Activated naive CD8-positive, alpha-beta T cell treated with anti-CD3 and anti-CD28 coated beads, Interleukin-2, amount 10 ng/mL, durations not matched to agents 7 days and 5 days (primary cell): ENCODE data around the gene GPR141. TPM values are rescaled to one million over a fixed set of nuclear protein-coding genes. Genes with fewer than 3 reads are reported as not detected.

ENCODE experiments used
- ATAC-seq: fragments of 150-1000 bp; cut with Tn5 transposase; one replicate; pipeline ENCODE4 v1.10.0; 2021; ENCODE audit warnings: low read depth, moderate library complexity
- POLR2A ChIA-PET: fragments of 350-600 bp; sonication (Branson Sonifier 250); formaldehyde crosslinking; loops from one replicate; lab custom pipeline; 2021; ENCODE audit warnings: antibody characterized with exemption; lab: Charles Lee
- DNase-seq: peaks from one replicate; pipeline ENCODE4 v3.0.0; 2021
- H3K27ac Mint-ChIP-seq: one replicate; pipeline ENCODE4 v1.8.0; 2022; ENCODE audit warnings: mild to moderate bottlenecking, mixed read lengths
- H3K27me3 Mint-ChIP-seq: one replicate; pipeline ENCODE4 v1.8.0; 2022; ENCODE audit warnings: mild to moderate bottlenecking, moderate library complexity, mixed read lengths
- H3K36me3 Mint-ChIP-seq: one replicate; pipeline ENCODE4 v1.8.0; 2021; ENCODE audit warnings: mild to moderate bottlenecking, mixed read lengths
- H3K4me1 Mint-ChIP-seq: one replicate; pipeline ENCODE4 v1.8.0; 2021; ENCODE audit warnings: mixed read lengths
- H3K4me3 Mint-ChIP-seq: one replicate; pipeline ENCODE4 v1.8.0; 2022; ENCODE audit warnings: mild to moderate bottlenecking, moderate library complexity, mixed read lengths
- H3K9me3 Mint-ChIP-seq: one replicate; pipeline ENCODE4 v1.8.0; 2021; ENCODE audit warnings: mixed read lengths
- total RNA-seq, 2 experiments: library from RNA; stranded (reverse); gene quantifications; one replicate each; pipeline ENCODE4 v1.2.3, GENCODE V29; 2021

The GPR141 gene
- total RNA-seq, 2 experiments from 2014 or later: not detected

GRCh38 chr7:37729181-37729580, 45.6 kb downstream of the GPR141 start:
- POLR2A ChIA-PET: no interaction called here
- DNase-seq (no peak), ATAC-seq (no peak)
- no peak overlapping the region for H3K4me3 Mint-ChIP-seq
- no peak overlapping the region for H3K27ac Mint-ChIP-seq
- peaks cover 11% of the 10 kb centered on the region for H3K4me1 Mint-ChIP-seq
- H3K27me3 Mint-ChIP-seq: peaks cover 8% of the 10 kb centered on the region
- H3K9me3 Mint-ChIP-seq: no peaks in the 10 kb centered on the region
- H3K36me3 Mint-ChIP-seq: no peaks in the 10 kb centered on the region

- no peaks in the 10 kb centered on the region for H3K36me3 Mint-ChIP-seq
- no peak overlapping the region for H3K27ac Mint-ChIP-seq
- H3K9me3 Mint-ChIP-seq: no peaks in the 10 kb centered on the region
- POLR2A ChIA-PET: no interaction called here
- DNase-seq (no peak), ATAC-seq (no peak)
- peaks cover 16% of the 10 kb centered on the region for H3K27me3 Mint-ChIP-seq
- H3K4me3 Mint-ChIP-seq: no peak overlapping the region
- peaks cover 9% of the 10 kb centered on the region for H3K4me1 Mint-ChIP-seq
Measured at GRCh38 chr7:37730501-37730900, 46.9 kb downstream of the GPR141 start.

DNA sequence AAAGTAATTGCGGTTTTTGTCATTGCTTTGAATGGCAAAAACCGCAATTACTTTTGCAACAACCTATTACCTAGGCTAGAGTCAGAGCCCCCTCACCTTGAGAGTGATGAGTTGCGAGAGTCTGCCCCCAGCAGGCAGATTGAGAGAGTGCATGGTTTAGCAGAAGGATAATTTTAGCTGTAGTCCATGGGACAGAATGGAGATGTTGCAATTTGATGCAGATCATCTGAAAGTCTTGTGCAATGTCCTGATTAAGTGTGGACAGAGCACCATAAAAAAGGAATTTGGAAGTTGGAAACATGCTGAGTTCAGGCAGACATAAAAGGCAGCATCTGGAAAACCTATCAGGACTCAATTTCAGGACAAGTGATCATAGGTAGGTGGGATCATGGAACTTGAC, 48.7 kb downstream of the GPR141 start:
- H3K27me3 Mint-ChIP-seq: peaks cover 19% of the 10 kb centered on the region
- DNase-seq (no peak), ATAC-seq (no peak)
- H3K4me3 Mint-ChIP-seq: no peak overlapping the region
- H3K27ac Mint-ChIP-seq: no peak overlapping the region
- H3K36me3 Mint-ChIP-seq: no peaks in the 10 kb centered on the region
- H3K4me1 Mint-ChIP-seq: peaks cover 4% of the 10 kb centered on the region
- H3K9me3 Mint-ChIP-seq: no peaks in the 10 kb centered on the region
- POLR2A ChIA-PET: interaction anchor here (0.7 kb wide), 1 partner anchor 291 kb away, joined by 4 read pairs; no protein-coding TSS in a partner anchor

DNA sequence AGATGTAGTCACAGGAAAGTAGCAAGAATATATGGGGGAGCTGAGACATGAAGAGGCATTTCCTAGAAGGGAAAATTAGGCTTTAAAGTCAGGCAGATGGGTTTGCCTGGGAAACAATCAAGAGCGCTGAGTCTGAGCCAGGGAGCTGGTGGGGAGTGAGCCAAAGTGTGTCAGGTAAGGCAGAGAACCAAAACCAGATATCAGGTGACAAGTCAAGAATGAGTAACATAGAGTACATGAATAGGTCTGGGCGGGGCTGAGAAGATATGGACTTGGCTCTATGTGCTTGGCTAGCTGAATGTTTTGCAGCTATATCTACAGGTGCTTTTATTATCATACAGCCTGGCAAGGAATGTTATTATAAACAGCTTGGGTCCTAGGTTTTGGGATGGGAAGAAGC, 49.3 kb downstream of the GPR141 start:
- Mint-ChIP-seq H3K27ac (no peak overlapping the region), H3K9me3 (no peaks in the 10 kb centered on the region), H3K36me3 (no peaks in the 10 kb centered on the region), H3K4me1 (peaks cover 4% of the 10 kb centered on the region), H3K4me3 (no peak overlapping the region), H3K27me3 (peaks cover 16% of the 10 kb centered on the region)
- DNase-seq: no peak
- POLR2A ChIA-PET: no interaction called here
- no peak for ATAC-seq

DNA sequence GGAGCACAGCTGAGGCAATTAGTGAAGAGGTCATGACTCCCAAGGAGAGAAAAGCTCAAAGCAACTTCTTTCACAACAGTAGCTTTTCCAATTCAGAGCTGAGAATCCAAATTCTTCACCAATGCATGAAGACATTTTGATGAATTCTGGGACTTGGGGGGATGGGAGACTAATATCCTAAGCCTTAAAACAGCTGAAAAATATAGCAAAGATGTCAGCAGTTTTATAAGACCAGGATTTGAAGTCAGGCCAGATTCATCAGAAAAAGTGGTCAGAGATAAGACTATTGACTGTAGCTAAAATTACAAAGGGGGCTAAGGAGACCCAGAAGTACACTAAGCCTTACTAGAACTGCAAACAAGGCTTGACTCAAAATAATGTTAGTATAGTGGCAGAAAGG, 51.6 kb downstream of the GPR141 start:
- Mint-ChIP-seq H3K4me3 (no peak overlapping the region), H3K27ac (no peak overlapping the region)

DNA sequence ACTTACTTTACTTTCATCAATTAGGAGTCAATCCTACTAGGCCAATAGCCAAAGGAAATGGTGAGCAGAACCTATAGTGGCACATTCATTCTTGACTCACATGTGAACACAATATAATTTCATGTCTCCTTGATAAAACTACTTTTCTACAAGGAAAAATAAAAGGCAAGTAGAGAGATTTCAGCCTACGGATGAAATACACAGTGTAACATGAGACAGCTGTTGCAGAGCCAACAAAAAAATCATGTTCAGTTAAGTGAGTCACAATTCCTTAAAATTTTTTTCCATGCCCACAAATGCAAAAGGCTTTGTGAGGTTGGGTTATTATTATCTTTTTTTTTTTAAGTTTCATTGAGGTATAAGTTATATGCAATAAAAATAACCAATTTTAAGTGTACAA, 54.8 kb downstream of the GPR141 start:
- H3K4me3 Mint-ChIP-seq: no peak overlapping the region
- peaks cover 11% of the 10 kb centered on the region for H3K27me3 Mint-ChIP-seq
- POLR2A ChIA-PET: no interaction called here
- no peaks in the 10 kb centered on the region for H3K9me3 Mint-ChIP-seq
- H3K4me1 Mint-ChIP-seq: no peaks in the 10 kb centered on the region
- no peaks in the 10 kb centered on the region for H3K36me3 Mint-ChIP-seq
- no peak overlapping the region for H3K27ac Mint-ChIP-seq
- ATAC-seq (no peak), DNase-seq (no peak)

More for the DNA sequence above, 51.6 kb downstream of the GPR141 start:
- no peaks in the 10 kb centered on the region for H3K36me3 Mint-ChIP-seq
- POLR2A ChIA-PET: no interaction called here
- DNase-seq: no peak
- H3K9me3 Mint-ChIP-seq: no peaks in the 10 kb centered on the region
- H3K4me1 Mint-ChIP-seq: peaks cover 3% of the 10 kb centered on the region
- no peak for ATAC-seq
- peaks cover 14% of the 10 kb centered on the region for H3K27me3 Mint-ChIP-seq

DNA sequence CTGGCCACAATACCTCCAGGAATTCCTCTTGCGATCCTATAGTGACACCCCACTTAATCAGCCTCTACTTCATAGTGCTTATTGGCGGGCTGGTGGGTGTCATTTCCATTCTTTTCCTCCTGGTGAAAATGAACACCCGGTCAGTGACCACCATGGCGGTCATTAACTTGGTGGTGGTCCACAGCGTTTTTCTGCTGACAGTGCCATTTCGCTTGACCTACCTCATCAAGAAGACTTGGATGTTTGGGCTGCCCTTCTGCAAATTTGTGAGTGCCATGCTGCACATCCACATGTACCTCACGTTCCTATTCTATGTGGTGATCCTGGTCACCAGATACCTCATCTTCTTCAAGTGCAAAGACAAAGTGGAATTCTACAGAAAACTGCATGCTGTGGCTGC, 56.8 kb downstream of the GPR141 start:
- H3K4me1 Mint-ChIP-seq: no peaks in the 10 kb centered on the region
- no peak for DNase-seq
- no peak for ATAC-seq
- no peak overlapping the region for H3K4me3 Mint-ChIP-seq
- H3K27me3 Mint-ChIP-seq: peaks cover 6% of the 10 kb centered on the region
- H3K27ac Mint-ChIP-seq: no peak overlapping the region
- POLR2A ChIA-PET: no interaction called here
- no peaks in the 10 kb centered on the region for H3K36me3 Mint-ChIP-seq
- H3K9me3 Mint-ChIP-seq: no peaks in the 10 kb centered on the region

GRCh38 chr7:37741776-37742175, 58.2 kb downstream of the GPR141 start:
- H3K4me1 Mint-ChIP-seq: no peaks in the 10 kb centered on the region
- H3K27me3 Mint-ChIP-seq: peaks cover 4% of the 10 kb centered on the region
- POLR2A ChIA-PET: no interaction called here
- ATAC-seq: no peak
- no peak overlapping the region for H3K27ac Mint-ChIP-seq
- DNase-seq: no peak
- H3K36me3 Mint-ChIP-seq: no peaks in the 10 kb centered on the region
- H3K9me3 Mint-ChIP-seq: no peaks in the 10 kb centered on the region
- H3K4me3 Mint-ChIP-seq: no peak overlapping the region

DNA sequence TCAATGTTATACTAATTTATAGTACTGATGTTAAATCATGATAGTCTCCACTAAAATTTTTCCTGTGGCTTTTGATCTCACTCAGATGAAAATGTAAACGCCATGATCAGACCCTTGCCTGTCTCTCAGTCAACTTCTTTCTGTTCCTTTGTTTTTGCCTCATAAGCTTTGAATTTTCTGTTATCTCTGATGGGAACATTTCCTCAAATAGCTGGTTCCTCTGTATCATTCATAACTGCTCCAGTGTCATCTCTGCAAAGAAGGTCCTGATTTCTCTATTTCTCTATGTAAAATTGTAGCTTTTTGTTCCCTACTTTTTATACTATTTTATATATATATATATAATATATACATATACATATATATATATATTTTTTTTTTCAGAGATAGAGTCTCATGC, 67.5 kb downstream of the GPR141 start:
- DNase-seq (no peak), ATAC-seq (no peak)
- no peak overlapping the region for H3K4me3 Mint-ChIP-seq
- H3K9me3 Mint-ChIP-seq: no peaks in the 10 kb centered on the region
- peaks cover 8% of the 10 kb centered on the region for H3K27me3 Mint-ChIP-seq
- POLR2A ChIA-PET: no interaction called here
- H3K36me3 Mint-ChIP-seq: no peaks in the 10 kb centered on the region
- no peak overlapping the region for H3K27ac Mint-ChIP-seq
- H3K4me1 Mint-ChIP-seq: no peaks in the 10 kb centered on the region

DNA sequence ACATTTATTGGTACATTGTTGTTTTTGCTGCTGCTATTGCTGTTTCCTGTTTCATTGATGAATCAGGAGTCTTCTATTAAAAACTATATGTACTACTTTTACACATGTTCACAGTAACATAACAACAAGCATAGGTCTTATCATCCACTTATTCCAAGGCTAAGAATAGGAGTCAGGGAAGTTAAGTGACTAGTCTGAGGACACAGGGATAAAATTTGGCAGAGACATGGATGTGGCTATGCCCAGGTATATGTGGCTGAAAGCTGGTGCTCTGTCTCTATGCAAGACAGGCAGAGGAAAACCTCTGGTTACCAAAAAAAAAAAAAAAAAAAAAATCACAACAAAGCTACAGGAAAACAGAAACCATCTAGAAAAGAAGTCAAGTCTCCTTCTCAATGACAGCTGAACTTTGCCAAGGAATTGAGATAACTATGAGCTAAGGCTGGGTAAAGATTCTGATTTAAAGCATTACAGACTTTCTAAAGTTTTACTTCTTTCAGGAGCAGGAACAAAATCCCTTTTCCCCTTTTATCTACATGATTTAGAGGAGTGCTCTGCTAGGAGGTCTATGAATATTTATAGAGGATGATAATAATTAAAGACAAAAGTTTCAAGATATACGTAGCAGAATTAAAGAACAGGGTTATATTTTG, 70.0 kb downstream of the GPR141 start:
- ATAC-seq (no peak), DNase-seq (no peak)
- no peaks in the 10 kb centered on the region for H3K36me3 Mint-ChIP-seq
- H3K4me3 Mint-ChIP-seq: no peak overlapping the region
- H3K4me1 Mint-ChIP-seq: peaks cover 5% of the 10 kb centered on the region
- peaks cover 9% of the 10 kb centered on the region for H3K27me3 Mint-ChIP-seq
- POLR2A ChIA-PET: no interaction called here
- H3K27ac Mint-ChIP-seq: no peak overlapping the region
- no peaks in the 10 kb centered on the region for H3K9me3 Mint-ChIP-seq

GRCh38 chr7:37756797-37757551, 73.4 kb downstream of the GPR141 start:
- Mint-ChIP-seq H3K36me3 (no peaks in the 10 kb centered on the region), H3K4me1 (peaks cover 5% of the 10 kb centered on the region), H3K9me3 (no peaks in the 10 kb centered on the region), H3K4me3 (no peak overlapping the region), H3K27ac (no peak overlapping the region), H3K27me3 (peaks cover 21% of the 10 kb centered on the region)
- DNase-seq: no peak
- no peak for ATAC-seq
- POLR2A ChIA-PET: no interaction called here

- Mint-ChIP-seq H3K9me3 (peaks cover 1% of the 10 kb centered on the region), H3K4me1 (peaks cover 5% of the 10 kb centered on the region), H3K27me3 (peaks cover 21% of the 10 kb centered on the region), H3K4me3 (no peak overlapping the region), H3K27ac (no peak overlapping the region), H3K36me3 (no peaks in the 10 kb centered on the region)
- peak; percentile 26 for ATAC-seq
- no peak for DNase-seq
- POLR2A ChIA-PET: no interaction called here
Measured at GRCh38 chr7:37757563-37757962, 74.0 kb downstream of the GPR141 start.

DNA sequence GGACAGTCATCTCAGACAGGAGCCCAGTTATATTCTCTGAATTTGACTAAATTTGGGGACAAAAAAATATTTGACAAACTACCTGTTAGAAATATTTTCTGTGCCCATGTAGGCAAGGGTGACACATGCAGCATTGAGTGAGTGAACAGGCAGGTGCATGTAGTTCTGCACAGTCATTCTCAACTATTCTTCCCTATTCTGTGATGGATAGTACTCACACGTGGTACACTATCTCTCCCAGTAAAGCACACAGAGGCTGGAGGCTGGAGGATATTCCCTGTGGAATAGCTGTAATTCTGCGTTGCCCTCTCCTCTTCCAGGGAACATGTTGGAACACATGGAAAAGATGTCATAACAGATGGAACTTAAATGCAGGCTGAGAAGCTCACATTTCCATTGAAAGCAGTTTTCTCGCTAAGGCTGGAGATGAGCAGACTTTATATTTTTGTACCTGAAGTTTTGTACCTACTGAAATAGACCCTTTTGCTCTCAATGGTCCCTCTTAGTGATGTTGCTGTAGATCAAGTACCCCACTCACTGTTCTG, 75.0 kb downstream of the GPR141 start:
- no peak overlapping the region for H3K27ac Mint-ChIP-seq
- POLR2A ChIA-PET: no interaction called here
- no peak for ATAC-seq
- H3K4me3 Mint-ChIP-seq: no peak overlapping the region
- peaks cover 2% of the 10 kb centered on the region for H3K9me3 Mint-ChIP-seq
- peaks cover 20% of the 10 kb centered on the region for H3K27me3 Mint-ChIP-seq
- H3K36me3 Mint-ChIP-seq: no peaks in the 10 kb centered on the region
- H3K4me1 Mint-ChIP-seq: peaks cover 5% of the 10 kb centered on the region
- DNase-seq: no peak

GRCh38 chr7:37759526-37759925, 76.0 kb downstream of the GPR141 start:
- H3K9me3 Mint-ChIP-seq: peaks cover 3% of the 10 kb centered on the region
- H3K4me1 Mint-ChIP-seq: peaks cover 5% of the 10 kb centered on the region
- POLR2A ChIA-PET: no interaction called here
- peaks cover 19% of the 10 kb centered on the region for H3K27me3 Mint-ChIP-seq
- ATAC-seq (no peak), DNase-seq (no peak)
- H3K36me3 Mint-ChIP-seq: no peaks in the 10 kb centered on the region
- H3K27ac Mint-ChIP-seq: no peak overlapping the region
- no peak overlapping the region for H3K4me3 Mint-ChIP-seq
